GM21737 (cell line): Measurements from ENCODE around the gene KLHL20.
"Not testable (repeated sequence)": the region's sequence is repeated elsewhere in the genome, so short reads cannot be mapped to it uniquely, and the experiment has no call there.

Experiments
- ATAC-seq: cut with Tn5 transposase; IDR thresholded peaks from one replicate; pipeline ENCODE4 v1.9.1; 2021; ENCODE audit warnings: mild to moderate bottlenecking, moderate library complexity; ENCODE audit not compliant: unreplicated experiment

The KLHL20 gene

GRCh38 chr1:173749137-173749536 is 34.4 kb downstream of the KLHL20 start:
- no peak for ATAC-seq

GRCh38 chr1:173753830-173754229 is 39.0 kb downstream of the KLHL20 start:
- no peak for ATAC-seq

GRCh38 chr1:173757666-173758065 is 42.9 kb downstream of the KLHL20 start:
- no peak for ATAC-seq

GRCh38 chr1:173758110-173758509 is 43.3 kb downstream of the KLHL20 start:
- no peak for ATAC-seq

GRCh38 chr1:173758980-173759379 is 44.2 kb downstream of the KLHL20 start:
- no peak for ATAC-seq

- not testable (repeated sequence) for ATAC-seq
These were observed 49.5 kb downstream of the KLHL20 start for GRCh38 chr1:173764331-173764730.

GRCh38 chr1:173768206-173768605 is 53.4 kb downstream of the KLHL20 start:
- ATAC-seq = no peak

- no peak for ATAC-seq
These were observed 54.0 kb downstream of the KLHL20 start for GRCh38 chr1:173768827-173769226.

GRCh38 chr1:173770330-173770729 is 55.5 kb downstream of the KLHL20 start:
- ATAC-seq = not testable (repeated sequence)

- ATAC-seq = no peak
These were observed 56.8 kb downstream of the KLHL20 start for GRCh38 chr1:173771560-173771959.

- no peak for ATAC-seq
These were observed 60.9 kb downstream of the KLHL20 start for GRCh38 chr1:173775578-173776226.

- no peak for ATAC-seq
These were observed 65.2 kb downstream of the KLHL20 start for GRCh38 chr1:173779936-173780335.

GRCh38 chr1:173784997-173785396 is 70.2 kb downstream of the KLHL20 start:
- ATAC-seq = no peak

- no peak for ATAC-seq
These were observed 75.1 kb downstream of the KLHL20 start for GRCh38 chr1:173789841-173790240.

GRCh38 chr1:173798078-173798477 is 83.3 kb downstream of the KLHL20 start:
- no peak for ATAC-seq

- not testable (repeated sequence) for ATAC-seq
These were observed 85.2 kb downstream of the KLHL20 start for GRCh38 chr1:173799995-173800394.

GRCh38 chr1:173802961-173803360 is 88.2 kb downstream of the KLHL20 start:
- no peak for ATAC-seq

GRCh38 chr1:173813654-173814053 is 98.9 kb downstream of the KLHL20 start:
- not testable (repeated sequence) for ATAC-seq

- ATAC-seq = no peak
These were observed 103.7 kb downstream of the KLHL20 start for GRCh38 chr1:173818459-173818858.

GRCh38 chr1:173821680-173822079 is 106.9 kb downstream of the KLHL20 start:
- ATAC-seq = no peak

GRCh38 chr1:173823781-173824314 is 109.1 kb downstream of the KLHL20 start:
- peak; percentile 34 for ATAC-seq

GRCh38 chr1:173824315-173825081 is 109.7 kb downstream of the KLHL20 start, which contains the start of the genes CENPL and DARS2:
CENPL (minus strand) TSS chr1:173824883; CDS start chr1:173811299, 13,584 bp downstream.
DARS2 (plus strand) TSS chr1:173824673; CDS start chr1:173825230, 557 bp downstream.
- peak; percentile 79 for ATAC-seq
